Limb (tissue), 2 donors: ENCODE results near the gene TUBGCP6.

ENCODE experiments used
- DNase-seq, 2 donors: peaks; one replicate each; pipeline ENCODE4 v3.0.0-alpha.2; 2016; ENCODE audit errors: extremely low spot score in 2 of 2

Gene TUBGCP6

DNA sequence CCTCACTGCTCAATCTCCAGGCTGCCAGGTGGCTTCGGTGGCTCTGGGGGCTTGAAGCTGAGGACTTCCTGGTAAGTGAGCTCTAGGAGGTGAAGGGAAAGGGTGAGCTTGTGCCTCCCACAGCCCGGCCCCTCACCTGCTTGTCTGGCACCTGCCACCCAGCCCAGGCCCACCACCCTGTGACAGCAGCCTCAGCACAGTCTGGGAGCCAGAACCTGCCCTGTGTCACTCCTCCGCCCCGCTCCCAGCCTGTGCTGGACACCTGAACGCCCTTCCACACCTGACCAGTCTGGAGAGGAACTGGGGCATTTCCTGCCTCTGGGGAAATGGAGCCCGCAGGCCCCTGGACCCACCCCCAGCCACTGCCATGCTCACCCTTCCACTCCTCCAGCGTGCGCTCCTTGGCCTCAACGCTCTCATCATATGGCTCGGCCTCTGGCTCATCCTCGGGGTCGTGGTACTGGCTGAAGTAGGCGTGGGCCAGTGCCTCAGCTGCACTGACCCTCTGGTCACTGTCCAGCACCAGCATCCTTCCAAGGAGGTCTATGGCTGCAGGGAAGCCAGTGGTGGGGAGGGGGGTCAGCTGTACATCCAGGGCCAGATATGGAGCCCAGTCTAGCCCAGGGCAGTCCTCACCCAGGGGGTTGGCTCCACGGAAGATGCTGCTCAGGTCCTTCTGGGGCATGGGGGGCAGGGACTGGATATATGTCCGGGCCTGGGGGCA is 20.3 kb upstream of the TUBGCP6 start:
- no peak for DNase-seq

DNA sequence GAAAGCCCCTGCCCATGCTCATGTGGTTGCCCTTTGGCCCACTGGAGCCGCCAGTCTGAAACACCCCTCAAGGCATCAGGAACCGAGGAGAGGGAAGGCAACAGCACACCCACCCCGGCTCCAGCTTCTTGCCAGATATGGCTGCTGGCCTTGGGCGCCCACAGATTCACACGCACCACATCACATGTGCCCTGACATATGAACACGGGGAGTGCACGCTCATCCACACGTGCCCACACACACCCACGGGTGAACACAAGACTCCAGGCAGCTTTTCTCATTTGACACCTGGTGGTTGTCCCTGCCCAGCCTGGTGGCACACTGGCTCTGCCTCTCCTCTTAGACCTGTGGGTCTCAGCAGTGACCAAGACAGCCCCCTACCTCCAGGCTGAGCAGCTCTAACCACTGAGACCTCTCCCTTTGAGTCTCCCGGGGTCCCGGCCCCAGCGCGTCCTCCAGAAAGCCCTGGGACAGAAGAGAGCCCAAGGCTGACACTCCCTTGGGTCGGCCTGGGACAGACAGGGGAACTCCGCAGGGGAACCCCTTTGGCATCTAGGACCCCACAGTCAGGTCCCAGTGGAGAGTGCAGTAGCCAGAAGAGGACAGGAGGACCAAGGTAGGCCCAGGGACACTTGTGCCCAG is 19.4 kb upstream of the TUBGCP6 start:
- no peak for DNase-seq

- DNase-seq = no peak
Observed at GRCh38 chr22:50262973-50263617, 18.3 kb upstream of the TUBGCP6 start.

DNA sequence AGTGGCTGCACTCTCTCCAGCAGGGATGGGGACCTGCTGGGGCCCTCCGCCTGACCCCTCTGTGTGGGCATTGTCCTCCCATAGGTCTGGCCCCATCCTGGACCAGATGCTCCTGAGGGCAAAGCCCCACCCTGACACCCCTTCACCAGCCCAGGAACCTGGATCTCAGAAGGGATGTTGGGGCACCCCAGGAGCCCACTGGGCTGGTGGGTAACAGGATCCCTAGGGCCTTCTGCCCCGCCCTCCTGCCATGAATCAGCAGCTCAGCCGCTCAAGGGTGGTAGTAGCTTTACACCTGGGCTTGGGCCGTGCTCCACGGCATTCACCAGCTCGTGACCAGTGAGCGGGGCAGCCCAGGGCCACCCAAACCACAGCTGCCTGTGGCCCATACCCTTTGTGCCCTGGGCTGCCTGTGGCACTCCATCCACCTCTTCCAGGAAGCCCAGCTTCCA is 17.7 kb upstream of the TUBGCP6 start:
- DNase-seq = no peak

- DNase-seq = no peak
Observed at GRCh38 chr22:50261615-50262459, 17.0 kb upstream of the TUBGCP6 start, which contains the start of gene MAPK12. Gene MAPK12 (minus strand): TSS chr22:50261683. CDS start chr22:50261509, 174 bp downstream.

- DNase-seq = peak in 1 of 2 donors; percentile 76
Observed at GRCh38 chr22:50260801-50261614, 16.2 kb upstream of the TUBGCP6 start.

DNA sequence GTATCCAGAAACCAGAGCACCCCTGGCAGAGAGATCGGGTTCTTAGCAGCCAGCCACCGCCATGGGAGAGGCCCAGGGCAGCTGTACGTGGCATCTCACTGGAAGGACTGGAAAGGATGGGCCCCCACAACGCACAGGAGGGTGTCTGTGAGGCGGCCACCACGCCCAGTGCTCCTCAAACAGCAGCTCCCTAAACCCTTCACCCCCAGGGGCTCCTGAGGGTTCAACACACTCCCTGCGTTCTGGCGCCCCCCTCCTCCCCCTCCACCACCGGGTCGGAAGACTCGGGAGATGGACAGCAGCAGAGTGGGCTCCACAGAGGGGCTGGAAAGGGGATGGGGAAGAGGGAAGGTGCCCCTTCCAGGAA is 15.6 kb upstream of the TUBGCP6 start:
- no peak for DNase-seq

DNA sequence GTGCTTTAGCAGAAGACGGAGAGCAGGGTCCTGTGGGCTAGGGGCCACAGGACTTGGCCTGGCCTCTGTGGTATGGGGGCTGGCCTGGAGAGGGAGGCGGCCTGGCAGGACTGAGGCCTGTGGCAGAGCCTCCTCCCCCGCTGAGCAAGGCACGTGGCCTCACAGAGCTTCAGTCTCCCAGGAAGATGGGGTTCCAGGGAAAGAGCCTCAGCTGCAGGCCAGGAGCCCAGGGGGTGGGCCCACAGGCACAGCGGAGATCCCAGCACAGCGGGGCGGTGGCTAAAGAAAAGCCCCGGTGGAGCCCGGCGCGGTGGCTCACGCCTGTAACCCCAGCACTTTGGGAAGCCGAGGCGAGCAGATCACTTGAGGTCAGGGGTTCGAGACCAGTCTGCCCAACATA is 14.5 kb upstream of the TUBGCP6 start:
- no peak for DNase-seq

GRCh38 chr22:50258361-50259292 is 13.8 kb upstream of the TUBGCP6 start:
- DNase-seq = no peak

- no peak for DNase-seq
Observed at GRCh38 chr22:50257451-50258360, 12.9 kb upstream of the TUBGCP6 start.

DNA sequence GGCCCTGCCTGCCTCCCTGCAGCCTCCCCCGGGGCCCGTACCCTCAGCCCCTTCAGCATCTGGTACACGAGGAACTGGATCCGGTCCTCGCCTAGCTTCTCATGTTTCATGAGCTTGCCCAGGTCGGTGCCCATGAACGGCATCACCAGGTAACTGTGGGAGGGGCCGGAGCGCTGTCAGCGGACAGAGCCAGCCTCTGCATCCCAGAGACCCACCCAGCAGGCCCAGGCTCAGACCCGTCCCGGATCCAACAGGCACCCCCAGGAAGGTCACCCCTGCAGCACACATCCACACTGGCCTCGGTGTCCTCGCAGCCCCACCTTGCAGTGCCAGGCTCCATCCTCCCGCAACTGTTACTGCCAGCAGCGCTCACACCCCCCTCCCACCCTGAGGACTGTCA is 12.2 kb upstream of the TUBGCP6 start:
- DNase-seq = no peak

DNA sequence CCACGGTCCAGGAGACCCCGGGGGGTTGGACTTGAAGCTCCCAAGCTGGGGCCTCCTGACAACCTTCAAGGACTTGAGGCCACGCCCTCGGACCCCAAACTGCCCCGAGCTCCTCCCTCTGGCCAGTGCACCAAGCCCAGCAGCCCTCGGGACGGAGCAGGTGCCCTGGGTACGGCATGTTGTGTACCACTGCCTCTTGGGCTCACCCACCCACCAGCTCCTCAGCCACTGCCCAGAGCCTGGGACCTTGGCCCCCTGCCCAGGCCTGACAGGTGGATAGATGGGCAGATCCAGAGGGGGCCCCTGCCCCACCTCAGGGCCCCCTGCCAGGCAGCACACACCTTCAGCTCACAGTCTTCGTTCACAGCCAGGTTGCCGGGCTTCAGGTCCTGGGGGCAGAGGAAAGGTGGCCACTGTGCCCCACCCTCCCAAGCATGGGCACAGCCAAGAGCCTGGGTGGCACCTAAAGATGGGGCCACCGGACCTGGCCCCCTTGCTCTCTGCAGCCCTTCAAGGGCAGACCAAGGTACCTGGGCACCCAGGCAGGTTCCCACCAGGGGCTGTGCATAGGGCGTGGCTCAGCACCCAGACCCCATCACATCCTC is 11.5 kb upstream of the TUBGCP6 start:
- no peak for DNase-seq

DNA sequence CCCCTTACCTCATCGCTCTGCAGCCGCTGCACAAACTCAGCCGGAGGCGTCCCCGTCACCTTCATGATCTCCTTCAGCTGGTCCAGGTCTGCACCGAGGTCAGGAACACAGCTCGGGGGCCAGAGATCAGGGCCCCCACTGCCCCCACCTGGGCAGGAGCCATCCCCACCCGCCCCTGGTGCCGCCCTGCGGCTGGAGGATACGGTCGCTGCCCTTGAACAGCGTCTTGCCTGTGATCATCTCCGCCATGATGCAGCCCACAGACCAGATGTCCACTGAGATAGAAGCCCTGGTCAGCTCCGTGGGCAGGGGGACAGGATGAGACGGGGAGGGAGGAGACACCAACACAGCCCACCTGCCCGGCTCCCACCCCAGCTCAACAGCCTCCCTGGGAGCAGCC is 10.8 kb upstream of the TUBGCP6 start:
- DNase-seq = no peak

GRCh38 chr22:50255099-50255498 is 10.3 kb upstream of the TUBGCP6 start:
- DNase-seq = no peak

DNA sequence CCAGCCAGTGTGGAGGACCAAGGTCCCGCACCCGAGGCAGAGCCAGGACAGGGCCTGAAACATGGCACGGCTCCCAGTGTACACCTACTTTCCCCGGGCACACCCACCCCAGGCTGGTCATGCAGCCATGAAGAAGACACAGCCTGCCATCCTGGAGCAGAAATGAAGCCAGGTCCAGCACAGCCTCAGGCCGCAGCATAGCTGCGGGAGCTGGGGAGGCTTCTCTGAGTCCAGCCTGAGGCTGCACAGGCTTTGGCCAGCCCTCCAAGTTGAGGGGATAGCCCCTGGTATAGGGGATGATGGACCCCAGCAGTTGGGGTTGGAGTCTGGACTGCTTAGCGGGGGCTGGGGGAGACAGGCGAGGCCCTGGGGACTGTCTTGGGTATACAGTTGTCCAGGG is 9.1 kb upstream of the TUBGCP6 start:
- DNase-seq = no peak

DNA sequence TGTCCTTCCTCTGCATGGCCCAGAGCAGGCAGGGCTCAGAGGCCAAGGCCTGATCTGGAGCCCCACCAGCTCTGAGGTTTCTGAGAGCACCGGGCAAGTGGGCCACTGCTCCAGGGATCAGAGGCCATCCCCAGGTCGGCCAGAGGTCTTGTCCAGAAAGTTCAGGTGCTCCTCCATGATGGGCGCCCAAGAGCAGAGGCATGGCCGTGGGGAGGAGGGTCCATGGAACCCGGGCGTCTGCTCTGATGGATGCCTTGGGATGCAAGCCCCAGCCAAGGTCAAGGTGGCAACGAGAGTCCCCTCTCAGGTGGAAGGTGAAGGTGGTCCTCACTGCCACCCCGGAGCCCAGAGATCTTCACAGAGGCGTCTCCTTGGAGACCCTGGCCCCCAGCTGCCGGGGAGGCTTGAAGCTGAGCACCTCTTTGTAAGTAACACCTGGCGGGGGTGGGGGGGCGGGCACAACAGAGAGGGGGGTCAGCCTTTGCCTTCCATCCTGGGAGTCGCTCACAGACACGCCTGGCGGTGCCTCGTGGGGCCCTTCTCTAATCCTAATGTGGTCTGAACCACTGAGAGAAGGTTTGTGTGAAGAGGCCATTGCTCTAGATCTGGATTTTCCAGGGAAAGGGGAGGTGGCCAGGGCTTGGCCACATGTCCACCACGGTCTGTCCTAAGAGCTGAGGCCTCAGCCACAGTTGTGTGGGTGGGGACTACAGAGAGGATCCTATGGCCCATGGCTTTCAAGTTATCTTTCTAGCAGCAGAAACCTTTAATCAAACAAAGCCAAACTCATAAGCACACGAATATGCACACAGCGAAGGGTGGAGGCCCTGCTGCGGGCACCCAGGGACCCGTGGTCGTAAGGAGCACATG is 8.5 kb upstream of the TUBGCP6 start:
- no peak for DNase-seq
